T-cell (primary cell): ENCODE data around the gene TBC1D24. TPM values are rescaled to one million over a fixed set of nuclear protein-coding genes. Genes with fewer than 3 reads are reported as not detected.

ENCODE experiments used
- ATAC-seq, 4 experiments: fragments of 200-7000 bp in 3 of 4; fragments of 150-1000 bp in 1 of 4; cut with Tn5 transposase; replicated peaks in 1 of 4; 1 replicate in 3 of 4; 2 replicates in 1 of 4; pipeline ENCODE4 v1.10.0; 2021; ENCODE audit warnings: moderate library complexity in 3 of 4, mild to moderate bottlenecking in 2 of 4, moderate number of reproducible peaks in 1 of 4
- CTCF ChIA-PET, 2 donors: fragments of 300-600 bp; sonication (Branson Sonifier 250); formaldehyde crosslinking; loops; one replicate each; lab custom pipeline; 2022; ENCODE audit warnings: antibody characterized with exemption in 2 of 2; lab: Charles Lee
- POLR2A ChIA-PET, 2 donors: fragments of 300-600 bp; sonication (Branson Sonifier 250); formaldehyde crosslinking; loops; one replicate each; lab custom pipeline; 2022; ENCODE audit warnings: antibody characterized with exemption in 2 of 2; lab: Charles Lee
- DNase-seq, 35 experiments: peaks; one replicate each; pipeline versions ENCODE4 v3.0.0 to v3.0.0-alpha.2; 2013 to 2023
- H3K27ac ChIP-seq: one replicate; pipeline ENCODE4 v1.5.1; 2013; ENCODE audit warnings: low read length
- H3K27me3 ChIP-seq, 2 experiments: replicated peaks in 1 of 2; 1 replicate in 1 of 2; 2 replicates in 1 of 2; pipeline versions ENCODE4 v1.6.1 to v1.7.0; 2013; ENCODE audit warnings: low read length in 1 of 2, mixed read lengths in 1 of 2; ENCODE audit not compliant: control insufficient read depth in 2 of 2, insufficient read depth in 2 of 2; ENCODE audit errors: extremely low read depth in 1 of 2
- H3K36me3 ChIP-seq, 2 donors: 1 replicate in 1 of 2; 2 replicates in 1 of 2; pipeline versions ENCODE4 v1.6.1 to v1.7.0; 2013; ENCODE audit warnings: low read length in 1 of 2; ENCODE audit not compliant: control insufficient read depth in 2 of 2, insufficient read depth in 1 of 2; ENCODE audit errors: extremely low read depth in 1 of 2
- H3K4me1 ChIP-seq, 2 experiments: 1 replicate in 1 of 2; 2 replicates in 1 of 2; pipeline versions ENCODE4 v1.6.1 to v1.7.0; 2013; ENCODE audit warnings: low read length in 2 of 2, mixed read lengths in 1 of 2; ENCODE audit not compliant: insufficient read depth in 2 of 2, control insufficient read depth in 1 of 2; ENCODE audit errors: extremely low read depth in 1 of 2
- H3K4me3 ChIP-seq, 2 donors: 1 replicate in 1 of 2; 2 replicates in 1 of 2; pipeline versions ENCODE4 v1.5.1 to v1.7.0; 2013; ENCODE audit warnings: mild to moderate bottlenecking in 2 of 2, low read length in 1 of 2, moderate library complexity in 1 of 2; ENCODE audit not compliant: control insufficient read depth in 1 of 2; ENCODE audit errors: extremely low read depth in 1 of 2
- H3K9me3 ChIP-seq: 2 replicates; pipeline ENCODE4 v1.7.0; 2013
- H3K27ac Mint-ChIP-seq, 2 donors: one replicate each; pipeline ENCODE4 v1.8.0; 2020 to 2021; ENCODE audit warnings: mild to moderate bottlenecking in 2 of 2, mixed read lengths in 2 of 2
- H3K27me3 Mint-ChIP-seq, 2 donors: one replicate each; pipeline ENCODE4 v1.8.0; 2021 to 2022; ENCODE audit warnings: mixed read lengths in 2 of 2
- H3K36me3 Mint-ChIP-seq: one replicate; pipeline ENCODE4 v1.8.0; 2021; ENCODE audit warnings: mixed read lengths
- H3K4me1 Mint-ChIP-seq, 3 donors: one replicate each; pipeline ENCODE4 v1.8.0; 2020 to 2022; ENCODE audit warnings: mixed read lengths in 3 of 3, mild to moderate bottlenecking in 1 of 3
- H3K4me3 Mint-ChIP-seq, 3 donors: one replicate each; pipeline ENCODE4 v1.8.0; 2020 to 2022; ENCODE audit warnings: mild to moderate bottlenecking in 3 of 3, mixed read lengths in 3 of 3, moderate library complexity in 3 of 3
- H3K9me3 Mint-ChIP-seq, 3 donors: one replicate each; pipeline ENCODE4 v1.8.0; 2020 to 2022; ENCODE audit warnings: mixed read lengths in 3 of 3
- WGBS: methylation state at CpG from one replicate; pipeline ENCODE4 v1.1.5; 2013; ENCODE audit warnings: missing lambda C conversion rate; ENCODE audit not compliant: insufficient coverage; 5-methylcytosine and 5-hydroxymethylcytosine counted together
- total RNA-seq, 35 experiments: library from RNA in 6 of 35; stranded (reverse) in 6 of 35; fragments of 120-200 nt in 1 of 35; gene quantifications; one replicate each; pipeline versions ENCODE4 v1.2.1 to v1.2.4 and lab custom pipeline; 2013 to 2026

Gene TBC1D24
- total RNA-seq, 5 donors from 2014 or later (not counting 1 experiment from before 2014, with no cell fraction given): 8.3 to 22.2 (median 10.7) TPM

- Mint-ChIP-seq H3K4me3 (no peak overlapping the region), H3K27ac (no peak overlapping the region), H3K9me3 (no peaks in the 10 kb centered on the region), H3K27me3 (no peaks in the 10 kb centered on the region), H3K4me1 (peaks cover 9 to 15% (median 11%) of the 10 kb centered on the region in 3 donors), H3K36me3 (no peaks in the 10 kb centered on the region)
- Histone ChIP-seq H3K9me3 (no peaks in the 10 kb centered on the region), H3K4me3 (no peak overlapping the region), H3K27me3 (no peaks in the 10 kb centered on the region), H3K27ac (no peak overlapping the region), H3K4me1 (peaks cover 0 to 8% of the 10 kb centered on the region in 2 experiments), H3K36me3 (no peaks in the 10 kb centered on the region)
- no peak for DNase-seq
- ChIA-PET POLR2A (no interaction called here), CTCF (no interaction called here)
- 90% methylated on average over 6 of the region's 7 CpGs for WGBS
- ATAC-seq: no peak
These were observed 6.7 kb downstream of the TBC1D24 start for GRCh38 chr16:2481676-2482075.

GRCh38 chr16:2482249-2482648 is 7.3 kb downstream of the TBC1D24 start:
- Histone ChIP-seq H3K27ac (no peak overlapping the region), H3K4me1 (peaks cover 4 to 13% of the 10 kb centered on the region in 2 experiments), H3K4me3 (no peak overlapping the region), H3K27me3 (no peaks in the 10 kb centered on the region), H3K9me3 (no peaks in the 10 kb centered on the region), H3K36me3 (no peaks in the 10 kb centered on the region)
- CTCF ChIA-PET: no interaction called here
- H3K4me1 Mint-ChIP-seq: peaks cover 12 to 16% (median 15%) of the 10 kb centered on the region in 3 donors
- DNase-seq (no peak), ATAC-seq (no peak)
- 89% methylated on average over 11 of the region's 13 CpGs for WGBS
- H3K27me3 Mint-ChIP-seq: no peaks in the 10 kb centered on the region
- H3K4me3 Mint-ChIP-seq: no peak overlapping the region
- H3K27ac Mint-ChIP-seq: no peak overlapping the region
- no peaks in the 10 kb centered on the region for H3K9me3 Mint-ChIP-seq
- POLR2A ChIA-PET: no interaction called here
- no peaks in the 10 kb centered on the region for H3K36me3 Mint-ChIP-seq

GRCh38 chr16:2482708-2483534 is 8.0 kb downstream of the TBC1D24 start:
- H3K4me3 ChIP-seq: no peak overlapping the region
- peaks cover 14 to 19% (median 16%) of the 10 kb centered on the region in 3 donors for H3K4me1 Mint-ChIP-seq
- no peaks in the 10 kb centered on the region for H3K27me3 Mint-ChIP-seq
- no peaks in the 10 kb centered on the region for H3K9me3 Mint-ChIP-seq
- DNase-seq (no peak), ATAC-seq (no peak)
- ChIA-PET CTCF (interaction anchor here in 1 of 2 donors (0.6 kb wide), 1 partner anchor 660 kb away, joined by 4 read pairs; no protein-coding TSS in a partner anchor), POLR2A (no interaction called here)
- WGBS: 84% methylated on average over 29 of the region's 32 CpGs
- H3K27me3 ChIP-seq: peaks cover 0 to 4% of the 10 kb centered on the region in 2 experiments
- peaks cover 5 to 20% of the 10 kb centered on the region in 2 experiments for H3K4me1 ChIP-seq
- no peaks in the 10 kb centered on the region for H3K9me3 ChIP-seq
- H3K36me3 Mint-ChIP-seq: no peaks in the 10 kb centered on the region
- no peak overlapping the region for H3K27ac Mint-ChIP-seq
- H3K4me3 Mint-ChIP-seq: no peak overlapping the region
- H3K27ac ChIP-seq: no peak overlapping the region
- no peaks in the 10 kb centered on the region for H3K36me3 ChIP-seq

- CTCF ChIA-PET: no interaction called here
- ATAC-seq (no peak), DNase-seq (no peak)
- no peak overlapping the region for H3K4me3 ChIP-seq
- Mint-ChIP-seq H3K4me1 (peaks cover 12 to 19% (median 19%) of the 10 kb centered on the region in 3 donors), H3K4me3 (no peak overlapping the region), H3K27me3 (no peaks in the 10 kb centered on the region), H3K36me3 (no peaks in the 10 kb centered on the region), H3K9me3 (no peaks in the 10 kb centered on the region), H3K27ac (no peak overlapping the region)
- H3K9me3 ChIP-seq: no peaks in the 10 kb centered on the region
- no peak overlapping the region for H3K27ac ChIP-seq
- H3K36me3 ChIP-seq: no peaks in the 10 kb centered on the region
- POLR2A ChIA-PET: no interaction called here
- peaks cover 0 to 4% of the 10 kb centered on the region in 2 experiments for H3K27me3 ChIP-seq
- 89% methylated on average over 15 of the region's 16 CpGs for WGBS
- peaks cover 5 to 23% of the 10 kb centered on the region in 2 experiments for H3K4me1 ChIP-seq
These were observed 9.3 kb downstream of the TBC1D24 start for GRCh38 chr16:2483939-2484897.

- ChIA-PET CTCF (no interaction called here), POLR2A (no interaction called here)
- WGBS: no CpG with 5 or more reads among the region's 13 CpGs
- peaks cover 0 to 4% of the 10 kb centered on the region in 2 experiments for H3K27me3 ChIP-seq
- H3K4me3 Mint-ChIP-seq: no peak overlapping the region
- no peak overlapping the region for H3K4me3 ChIP-seq
- no peak overlapping the region for H3K27ac Mint-ChIP-seq
- no peaks in the 10 kb centered on the region for H3K36me3 Mint-ChIP-seq
- H3K27me3 Mint-ChIP-seq: no peaks in the 10 kb centered on the region
- peaks cover 5 to 23% of the 10 kb centered on the region in 2 experiments for H3K4me1 ChIP-seq
- H3K9me3 Mint-ChIP-seq: no peaks in the 10 kb centered on the region
- H3K9me3 ChIP-seq: no peaks in the 10 kb centered on the region
- no peak for DNase-seq
- no peak for ATAC-seq
- peaks cover 12 to 19% (median 19%) of the 10 kb centered on the region in 3 donors for H3K4me1 Mint-ChIP-seq
- no peaks in the 10 kb centered on the region for H3K36me3 ChIP-seq
- H3K27ac ChIP-seq: no peak overlapping the region
These were observed 10.1 kb downstream of the TBC1D24 start for GRCh38 chr16:2484898-2485508.
